Activated CD4-positive, alpha-beta T cell treated with anti-CD3 and anti-CD28 coated beads, Interleukin-2, Interleukin-6, amounts not matched to agents 100 ng/mL and 50 ng/mL, durations not matched to agents 16 hours and 8 hours (primary cell): ENCODE results near the gene SLC30A3.

Source experiments
- DNase-seq: peaks from one replicate; pipeline ENCODE4 v3.0.0-alpha.2; 2020

The SLC30A3 gene

GRCh38 chr2:27223416-27223815 lies 39.4 kb downstream of the SLC30A3 start:
- no peak for DNase-seq

GRCh38 chr2:27222407-27222806 lies 40.4 kb downstream of the SLC30A3 start:
- DNase-seq = no peak

GRCh38 chr2:27221166-27221565 lies 41.7 kb downstream of the SLC30A3 start:
- DNase-seq = no peak

- DNase-seq = no peak
Observed at GRCh38 chr2:27220091-27220490, 42.8 kb downstream of the SLC30A3 start.

- no peak for DNase-seq
Observed at GRCh38 chr2:27219091-27219490, 43.8 kb downstream of the SLC30A3 start.

GRCh38 chr2:27218614-27219013 lies 44.2 kb downstream of the SLC30A3 start:
- no peak for DNase-seq

GRCh38 chr2:27217173-27218121 lies 45.4 kb downstream of the SLC30A3 start, which contains the start of gene CAD:
Gene CAD, plus strand, starts transcription at chr2:27217369. Its CDS starts 183 bp downstream, at chr2:27217552.
- DNase-seq = peak; percentile 94

- DNase-seq = no peak
Observed at GRCh38 chr2:27216416-27217137, 46.3 kb downstream of the SLC30A3 start.

GRCh38 chr2:27214941-27215340 lies 47.9 kb downstream of the SLC30A3 start:
- DNase-seq = no peak

- DNase-seq = peak; percentile 51
Observed at GRCh38 chr2:27212626-27213471, 50.0 kb downstream of the SLC30A3 start.

GRCh38 chr2:27211943-27212625 lies 50.8 kb downstream of the SLC30A3 start, which contains the start of the genes ATRAID and SLC5A6:
Gene ATRAID, plus strand, starts transcription at chr2:27212041. Its CDS starts 328 bp downstream, at chr2:27212369.
Gene SLC5A6, minus strand, starts transcription at chr2:27212268. Its CDS starts 4,618 bp downstream, at chr2:27207650.
- DNase-seq = peak; percentile 92

- DNase-seq = no peak
Observed at GRCh38 chr2:27211241-27211942, 51.5 kb downstream of the SLC30A3 start.

GRCh38 chr2:27209621-27210401 lies 53.0 kb downstream of the SLC30A3 start:
- DNase-seq = no peak

GRCh38 chr2:27208486-27209050 lies 54.3 kb downstream of the SLC30A3 start:
- DNase-seq = no peak

- no peak for DNase-seq
Observed at GRCh38 chr2:27206346-27206745, 56.5 kb downstream of the SLC30A3 start.

- no peak for DNase-seq
Observed at GRCh38 chr2:27205206-27205605, 57.6 kb downstream of the SLC30A3 start.

- DNase-seq = no peak
Observed at GRCh38 chr2:27204566-27204965, 58.3 kb downstream of the SLC30A3 start.

GRCh38 chr2:27203741-27204140 lies 59.1 kb downstream of the SLC30A3 start:
- DNase-seq = no peak
